K562 (cell line): ENCODE measurements around the gene GPR153. TPM values are rescaled to one million over a fixed set of nuclear protein-coding genes. Genes with fewer than 3 reads are reported as not detected.
A peak's percentile ranks its signal among the peaks of the same experiment; 100 is the strongest.

Experiments used
- ESRRB ChIP-seq: fragments of 250-450 bp; sonication (Bioruptor Pico); IDR thresholded peaks from 2 replicates; pipeline ENCODE4 v1.5.0; 2020; ENCODE audit warnings: mild to moderate bottlenecking, moderate library complexity, borderline replicate concordance
- FIP1L1 ChIP-seq: fragments of 200-400 bp; formaldehyde crosslinking; IDR thresholded peaks from 2 replicates; pipeline ENCODE4 v1.6.1; 2018; ENCODE audit warnings: mild to moderate bottlenecking, low read depth, low read length; ENCODE audit not compliant: poor library complexity, severe bottlenecking
- FOXK1 ChIP-seq: sonication (generic); formaldehyde crosslinking; IDR thresholded peaks from 2 replicates; pipeline ENCODE4 v1.8.0; 2022; ENCODE audit warnings: missing genetic modification reagents, mild to moderate bottlenecking, borderline replicate concordance
- GTF2E2 ChIP-seq: fragments of 200-800 bp; sonication (Bioruptor generic); IDR thresholded peaks from 2 replicates; pipeline ENCODE4 v1.6.1; 2016; ENCODE audit warnings: missing genetic modification characterization, missing compliant biosample characterization
- HDAC1 ChIP-seq, 2 experiments: fragments of 450-650 bp; IDR thresholded peaks; 2 replicates each; pipeline ENCODE4 v1.6.1; 2016 to 2017; ENCODE audit warnings: inconsistent platforms in 1 of 2, mild to moderate bottlenecking in 1 of 2, moderate library complexity in 1 of 2
- JUND ChIP-seq, 2 experiments: IDR thresholded peaks; 2 replicates in 1 of 2; 3 replicates in 1 of 2; pipeline ENCODE4 v1.6.1; 2011; ENCODE audit warnings: borderline replicate concordance in 2 of 2, low read depth in 2 of 2, low read length in 2 of 2, improper control_type of control experiment in 1 of 2, missing biosample characterization in 1 of 2, missing genetic modification characterization in 1 of 2, missing genetic modification reagents in 1 of 2
- KDM2B ChIP-seq: fragments of 250-450 bp; sonication (Bioruptor Pico); IDR thresholded peaks from 2 replicates; pipeline ENCODE4 v1.8.0; 2021; ENCODE audit warnings: mild to moderate bottlenecking, moderate library complexity
- KLF10 ChIP-seq: fragments of 250-450 bp; sonication (Bioruptor Pico); IDR thresholded peaks from 2 replicates; pipeline ENCODE4 v1.6.1; 2021; ENCODE audit warnings: matching md5 sums
- LARP7 ChIP-seq: fragments of 450-650 bp; IDR thresholded peaks from 2 replicates; pipeline ENCODE4 v1.6.1; 2016
- MTA2 ChIP-seq: fragments of 450-650 bp; IDR thresholded peaks from 2 replicates; pipeline ENCODE4 v1.6.1; 2016; ENCODE audit warnings: low read depth
- NR2C1 ChIP-seq, 2 experiments: fragments of 450-650 bp; IDR thresholded peaks; 2 replicates each; pipeline ENCODE4 v1.6.1; 2017; ENCODE audit warnings: mild to moderate bottlenecking in 2 of 2, antibody characterized with exemption in 1 of 2, inconsistent platforms in 1 of 2, missing compliant biosample characterization in 1 of 2, missing genetic modification characterization in 1 of 2
- RAD21 ChIP-seq, 2 experiments: fragments of 250-450 bp in 1 of 2; fragments of 450-650 bp in 1 of 2; sonication (Bioruptor Pico) in 1 of 2; formaldehyde crosslinking in 1 of 2; IDR thresholded peaks in 1 of 2; conservative IDR thresholded peaks in 1 of 2; 2 replicates each; pipeline versions ENCODE4 v1.4.0 to v1.8.0; 2020 to 2022; ENCODE audit warnings: mild to moderate bottlenecking in 2 of 2, moderate library complexity in 1 of 2
- RBM15 ChIP-seq: fragments of 200-400 bp; formaldehyde crosslinking; IDR thresholded peaks from 2 replicates; pipeline ENCODE4 v1.6.1; 2018; ENCODE audit warnings: mild to moderate bottlenecking, low read length, moderate library complexity; ENCODE audit not compliant: insufficient read depth
- TARDBP ChIP-seq: fragments of 450-650 bp; IDR thresholded peaks from 2 replicates; pipeline ENCODE4 v1.6.1; 2016
- UBTF ChIP-seq, 2 experiments: IDR thresholded peaks; 2 replicates each; pipeline ENCODE4 v1.6.1; 2012; ENCODE audit warnings: improper control_type of control experiment in 2 of 2, low read depth in 2 of 2, low read length in 2 of 2, borderline replicate concordance in 1 of 2
- ZBTB49 ChIP-seq: sonication (generic); formaldehyde crosslinking; IDR thresholded peaks from 2 replicates; pipeline ENCODE4 v1.8.0; 2022; ENCODE audit warnings: missing genetic modification reagents, mild to moderate bottlenecking, borderline replicate concordance
- ZBTB5 ChIP-seq: fragments of 450-650 bp; IDR thresholded peaks from 2 replicates; pipeline ENCODE4 v1.6.1; 2017; ENCODE audit warnings: antibody characterized with exemption
- ZFPM2 ChIP-seq: fragments of 250-450 bp; sonication (Bioruptor Pico); IDR thresholded peaks from 2 replicates; pipeline ENCODE4 v1.5.1; 2022; ENCODE audit warnings: mild to moderate bottlenecking
- ZNF444 ChIP-seq: fragments of 250-450 bp; sonication (Bioruptor Pico); IDR thresholded peaks from 2 replicates; pipeline ENCODE4 v1.4.0; 2020; ENCODE audit warnings: mild to moderate bottlenecking, moderate library complexity
- ZNF445 ChIP-seq: fragments of 250-450 bp; sonication (Bioruptor Pico); IDR thresholded peaks from 2 replicates; pipeline ENCODE4 v1.4.0; 2020; ENCODE audit warnings: low read depth, mild to moderate bottlenecking, moderate library complexity
- ZNF589 ChIP-seq: fragments of 200-800 bp; sonication (Bioruptor generic); IDR thresholded peaks from 2 replicates; pipeline ENCODE4 v1.6.1; 2016; ENCODE audit warnings: low read depth, missing genetic modification characterization, missing compliant biosample characterization
- polyA plus RNA-seq, 8 experiments: library from polyadenylated mRNA; depleted of rRNA in 4 of 8; stranded (reverse) in 5 of 8; unstranded in 3 of 8; fragments of >200 nt; fragmentation: Nextera tagmentation in 2 of 8; fragmentation: Illumina TruSeq in 1 of 8; extraction: Ambion mirVana in 2 of 8; extraction: Trizol in 1 of 8; gene quantifications; 2 replicates each; pipeline versions ENCODE4 v1.2.1 to v1.2.3, GENCODE V29; 2011 to 2014; ENCODE audit warnings: inconsistent platforms in 1 of 8, missing spikeins in 1 of 8
- total RNA-seq, 7 experiments: library from RNA; depleted of rRNA in 6 of 7; stranded (reverse); fragments of >200 nt in 6 of 7; fragmentation: Illumina TruSeq in 2 of 7; extraction: Trizol in 2 of 7; gene quantifications; 2 replicates each; pipeline versions ENCODE4 v1.2.1 to v1.2.3, GENCODE V29; 2011 to 2021; ENCODE audit warnings: low replicate concordance in 1 of 7

GPR153 gene
- total and polyA plus RNA-seq, 9 of the 15 experiments (the other 6 are each of a cell fraction or from before 2014, with no cell fraction given) = 0.01 to 1.5 (median 0.51) TPM

GRCh38 chr1:6205849-6206519, 54.9 kb downstream of the GPR153 start, which contains the start of gene RNF207 (continued):
- TF ChIP-seq RBM15 (no peak), ZNF589 (CRISPR knock-in tag) (no peak), KDM2B (CRISPR knock-in tag) (no peak), NR2C1 (IDR thresholded peaks at IDR 0.05) (no peak), NR2C1 (tag; IDR thresholded peaks at IDR 0.05) (peak; percentile 36; the same call in 1 of the 2 replicates), GTF2E2 (tag) (no peak), FIP1L1 (peak; percentile 39), JUND (IDR thresholded peaks at IDR 0.05; ENCODE audit: borderline replicate concordance, low read depth, low read length) (no peak), JUND (tag; IDR thresholded peaks at IDR 0.05; ENCODE audit: borderline replicate concordance, low read depth, low read length) (no peak), HDAC1 (IDR thresholded peaks at IDR 0.05) (peak in 1 of 2 experiments; percentile 67; a peak in 2 of 4 replicates), ZNF445 (CRISPR knock-in tag) (no peak), ZBTB49 (no peak), FOXK1 (CRISPR knock-in tag) (no peak), KLF10 (CRISPR knock-in tag) (no peak), ZFPM2 (CRISPR knock-in tag) (no peak), UBTF (IDR thresholded peaks at IDR 0.05; ENCODE audit: borderline replicate concordance in 1 of 2, low read depth in 2 of 2, low read length in 2 of 2) (peak; percentile 90; a peak in 3 of 4 replicates), LARP7 (no peak), MTA2 (no peak), TARDBP (no peak), ZBTB5 (no peak), ESRRB (CRISPR knock-in tag) (no peak), RAD21 (CRISPR knock-in tag; conservative IDR thresholded peaks at IDR 0.05 in 1 of 2, IDR thresholded peaks at IDR 0.05 in 1 of 2) (no peak), ZNF444 (CRISPR knock-in tag) (no peak)
